GM23248 (cell line): ENCODE data around the gene CWC27.

Source experiments
- EZH2 ChIP-seq: fragments of 200-600 bp; sonication (generic); IDR thresholded peaks from 2 replicates; pipeline ENCODE4 v1.6.1; 2018; ENCODE audit warnings: antibody characterized with exemption, mild to moderate bottlenecking; ENCODE audit not compliant: insufficient read depth, poor library complexity, severe bottlenecking
- EZH2phosphoT487 ChIP-seq: fragments of 200-600 bp; sonication (generic); IDR thresholded peaks from 2 replicates; pipeline ENCODE4 v1.6.1; 2018; ENCODE audit warnings: antibody characterized with exemption, moderate library complexity, mild to moderate bottlenecking, low read depth; ENCODE audit not compliant: insufficient read depth

DNA sequence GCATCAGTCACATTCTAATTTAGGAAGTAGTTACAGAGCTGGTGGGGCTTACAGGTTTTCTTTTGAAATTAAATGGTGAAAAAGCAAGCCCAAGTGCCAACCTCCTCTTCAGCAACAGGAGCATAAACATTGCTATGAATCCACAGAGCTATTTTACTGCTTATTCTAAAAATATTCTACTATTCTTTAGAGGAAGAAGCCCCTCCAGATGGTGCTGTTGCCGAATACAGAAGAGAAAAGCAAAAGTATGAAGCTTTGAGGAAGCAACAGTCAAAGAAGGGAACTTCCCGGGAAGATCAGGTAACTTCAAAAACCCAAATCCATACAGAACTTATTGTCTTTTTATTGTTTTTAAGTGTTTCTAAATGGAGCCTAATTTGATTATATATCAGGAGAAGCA is 202.8 kb downstream of the CWC27 start:
- TF ChIP-seq EZH2 (no peak), EZH2phosphoT487 (no peak)
